GM06990 (cell line): Measurements from ENCODE around the gene TMEM236.
"Not testable (repeated sequence)": the region's sequence is repeated elsewhere in the genome, so short reads cannot be mapped to it uniquely, and the experiment has no call there.

ENCODE experiments used
- DNase-seq: peaks from one replicate; pipeline ENCODE4 v3.0.0-alpha.2; 2011; ENCODE audit not compliant: insufficient read length; ENCODE audit errors: extremely low read depth
- H3K27me3 ChIP-seq: replicated peaks from 2 replicates; pipeline ENCODE4 v1.6.0; 2011; ENCODE audit warnings: low read length; ENCODE audit not compliant: control insufficient read depth, insufficient read depth
- H3K36me3 ChIP-seq: 2 replicates; pipeline ENCODE4 v1.5.1; 2011; ENCODE audit warnings: low read length; ENCODE audit not compliant: control insufficient read depth, insufficient read depth
- H3K4me3 ChIP-seq: replicated peaks from 2 replicates; pipeline ENCODE4 v1.5.1; 2011; ENCODE audit warnings: low read depth, mild to moderate bottlenecking, control low read depth, low read length
- TF ChIP-seq, protein P1 (sequence below): IDR thresholded peaks from 2 replicates; pipeline ENCODE4 v1.5.1; 2011; ENCODE audit warnings: low read length, control low read depth, mild to moderate bottlenecking, inconsistent platforms; ENCODE audit not compliant: insufficient read depth, poor library complexity, severe bottlenecking

The TMEM236 gene

DNA sequence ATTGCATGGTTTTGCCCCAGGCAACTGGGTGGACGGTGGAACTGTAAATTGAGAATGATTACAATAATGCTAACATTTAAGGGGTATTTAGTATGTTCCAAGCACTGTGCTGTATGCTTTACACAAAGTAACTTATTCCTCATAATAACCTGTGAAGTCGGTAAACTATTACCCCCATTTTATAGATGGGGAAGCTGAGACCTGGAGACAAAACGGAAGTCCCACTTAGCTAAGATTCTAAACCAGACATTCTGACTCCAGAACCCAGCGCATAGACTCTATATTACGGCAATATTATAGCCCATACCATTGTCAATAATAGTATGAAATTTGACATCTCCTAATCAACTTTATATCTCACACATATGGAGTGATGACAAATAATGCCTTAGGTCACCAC lies 39.9 kb upstream of the TMEM236 start:
- Histone ChIP-seq H3K27me3 (no peaks in the 10 kb centered on the region), H3K36me3 (peaks cover 8% of the 10 kb centered on the region), H3K4me3 (no peak overlapping the region)
- DNase-seq = no peak
- TF ChIP-seq, protein P1, sequence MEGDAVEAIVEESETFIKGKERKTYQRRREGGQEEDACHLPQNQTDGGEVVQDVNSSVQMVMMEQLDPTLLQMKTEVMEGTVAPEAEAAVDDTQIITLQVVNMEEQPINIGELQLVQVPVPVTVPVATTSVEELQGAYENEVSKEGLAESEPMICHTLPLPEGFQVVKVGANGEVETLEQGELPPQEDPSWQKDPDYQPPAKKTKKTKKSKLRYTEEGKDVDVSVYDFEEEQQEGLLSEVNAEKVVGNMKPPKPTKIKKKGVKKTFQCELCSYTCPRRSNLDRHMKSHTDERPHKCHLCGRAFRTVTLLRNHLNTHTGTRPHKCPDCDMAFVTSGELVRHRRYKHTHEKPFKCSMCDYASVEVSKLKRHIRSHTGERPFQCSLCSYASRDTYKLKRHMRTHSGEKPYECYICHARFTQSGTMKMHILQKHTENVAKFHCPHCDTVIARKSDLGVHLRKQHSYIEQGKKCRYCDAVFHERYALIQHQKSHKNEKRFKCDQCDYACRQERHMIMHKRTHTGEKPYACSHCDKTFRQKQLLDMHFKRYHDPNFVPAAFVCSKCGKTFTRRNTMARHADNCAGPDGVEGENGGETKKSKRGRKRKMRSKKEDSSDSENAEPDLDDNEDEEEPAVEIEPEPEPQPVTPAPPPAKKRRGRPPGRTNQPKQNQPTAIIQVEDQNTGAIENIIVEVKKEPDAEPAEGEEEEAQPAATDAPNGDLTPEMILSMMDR = no peak

DNA sequence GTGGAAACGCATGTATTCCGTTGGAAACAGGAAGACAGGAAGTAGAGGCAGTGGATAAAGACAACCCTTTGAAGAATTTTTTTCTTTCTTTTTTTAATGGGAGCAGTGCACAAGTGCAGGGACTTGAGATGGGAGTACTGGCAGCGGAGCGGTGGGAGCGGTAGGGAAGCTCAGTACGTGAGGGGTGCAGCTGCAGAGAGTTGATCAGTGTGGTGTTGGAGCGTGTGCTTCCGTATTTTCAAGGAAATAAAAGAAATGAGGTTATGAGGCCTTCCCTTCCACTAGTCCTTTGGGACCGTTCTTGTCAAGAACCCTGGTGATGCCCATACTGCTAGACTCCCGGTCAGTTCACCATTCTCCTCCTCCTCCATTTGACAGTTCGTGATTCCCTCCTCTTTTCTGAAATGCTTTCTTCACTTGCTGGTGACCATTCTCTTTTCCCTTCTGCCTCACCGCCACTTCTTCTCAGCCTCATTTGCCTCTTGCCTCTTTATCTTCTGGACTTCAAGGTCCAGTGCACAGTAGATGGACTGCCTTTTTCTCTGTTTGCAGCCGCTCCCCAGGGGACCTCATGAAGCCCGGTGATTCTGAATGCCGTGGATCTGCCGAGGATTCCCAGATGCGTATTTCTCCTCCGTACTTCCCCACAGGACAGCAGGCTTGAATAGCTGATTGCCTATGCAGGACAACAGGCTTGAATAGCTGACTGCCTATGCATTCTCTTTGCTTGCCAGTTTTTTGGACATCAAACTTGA lies 39.1 kb upstream of the TMEM236 start:
- no peaks in the 10 kb centered on the region for H3K27me3 ChIP-seq
- H3K36me3 ChIP-seq = peaks cover 8% of the 10 kb centered on the region
- TF ChIP-seq, protein P1 = no peak
- DNase-seq = no peak
- no peak overlapping the region for H3K4me3 ChIP-seq

GRCh38 chr10:17713758-17714157 lies 38.2 kb upstream of the TMEM236 start:
- Histone ChIP-seq H3K27me3 (no peaks in the 10 kb centered on the region), H3K4me3 (no peak overlapping the region), H3K36me3 (peaks cover 7% of the 10 kb centered on the region)
- DNase-seq = no peak
- TF ChIP-seq, protein P1 = no peak

GRCh38 chr10:17716161-17716560 lies 35.8 kb upstream of the TMEM236 start:
- no peaks in the 10 kb centered on the region for H3K27me3 ChIP-seq
- DNase-seq = no peak
- peaks cover 6% of the 10 kb centered on the region for H3K36me3 ChIP-seq
- no peak overlapping the region for H3K4me3 ChIP-seq
- TF ChIP-seq, protein P1 = no peak

DNA sequence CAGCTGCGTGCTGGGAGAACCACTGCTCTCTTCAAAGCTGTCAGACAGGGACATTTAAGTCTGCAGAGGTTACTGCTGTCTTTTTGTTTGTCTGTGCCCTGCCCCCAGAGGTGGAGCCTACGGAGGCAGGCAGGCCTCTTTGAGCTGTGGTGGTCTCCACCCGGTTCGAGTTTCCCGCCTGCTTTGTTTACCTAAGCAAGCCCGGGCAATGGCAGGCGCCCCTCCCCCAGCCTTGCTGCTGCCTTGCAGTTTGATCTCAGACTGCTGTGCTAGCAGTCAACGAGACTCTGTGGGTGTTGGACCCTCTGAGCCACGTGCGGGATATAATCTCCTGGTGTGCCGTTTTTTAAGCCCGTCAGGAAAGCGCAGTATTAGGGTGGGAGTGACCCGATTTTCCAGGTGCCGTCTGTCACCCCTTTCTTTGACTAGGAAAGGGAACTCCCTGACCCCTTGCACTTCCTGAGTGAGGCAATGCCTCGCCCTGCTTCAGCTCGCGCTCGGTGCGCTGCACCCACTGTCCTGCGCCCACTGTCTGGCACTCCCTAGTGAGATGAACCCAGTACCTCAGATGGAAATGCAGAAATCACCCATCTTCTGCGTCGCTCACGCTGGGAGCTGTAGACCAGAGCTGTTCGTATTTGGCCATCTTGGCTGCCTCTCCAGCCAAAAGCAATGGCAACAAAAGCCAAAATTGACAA lies 29.5 kb upstream of the TMEM236 start:
- H3K27me3 ChIP-seq, DNase-seq, H3K4me3 ChIP-seq, H3K36me3 ChIP-seq: not testable (repeated sequence)

- no peak overlapping the region for H3K4me3 ChIP-seq
- no peaks in the 10 kb centered on the region for H3K36me3 ChIP-seq
- no peak for DNase-seq
- TF ChIP-seq, protein P1 = no peak
- H3K27me3 ChIP-seq = no peaks in the 10 kb centered on the region
These were observed 26.3 kb upstream of the TMEM236 start for GRCh38 chr10:17725703-17726102.
